Gastroesophageal sphincter (tissue), 3 donors: Measurements from ENCODE around the gene HYKK.

ENCODE experiments used
- CTCF ChIP-seq, 4 experiments: fragments of 200-600 bp in 2 of 4; fragments of 450-650 bp in 2 of 4; sonication (generic) in 1 of 4; IDR thresholded peaks; one replicate each; pipeline ENCODE4 v1.5.1; 2017 to 2019; ENCODE audit warnings: antibody characterized with exemption in 4 of 4, mild to moderate bottlenecking in 2 of 4, moderate library complexity in 2 of 4
- POLR2AphosphoS5 ChIP-seq: sonication (generic); formaldehyde crosslinking; IDR thresholded peaks from one replicate; pipeline ENCODE4 v1.6.1; 2017; ENCODE audit warnings: antibody characterized with exemption

DNA sequence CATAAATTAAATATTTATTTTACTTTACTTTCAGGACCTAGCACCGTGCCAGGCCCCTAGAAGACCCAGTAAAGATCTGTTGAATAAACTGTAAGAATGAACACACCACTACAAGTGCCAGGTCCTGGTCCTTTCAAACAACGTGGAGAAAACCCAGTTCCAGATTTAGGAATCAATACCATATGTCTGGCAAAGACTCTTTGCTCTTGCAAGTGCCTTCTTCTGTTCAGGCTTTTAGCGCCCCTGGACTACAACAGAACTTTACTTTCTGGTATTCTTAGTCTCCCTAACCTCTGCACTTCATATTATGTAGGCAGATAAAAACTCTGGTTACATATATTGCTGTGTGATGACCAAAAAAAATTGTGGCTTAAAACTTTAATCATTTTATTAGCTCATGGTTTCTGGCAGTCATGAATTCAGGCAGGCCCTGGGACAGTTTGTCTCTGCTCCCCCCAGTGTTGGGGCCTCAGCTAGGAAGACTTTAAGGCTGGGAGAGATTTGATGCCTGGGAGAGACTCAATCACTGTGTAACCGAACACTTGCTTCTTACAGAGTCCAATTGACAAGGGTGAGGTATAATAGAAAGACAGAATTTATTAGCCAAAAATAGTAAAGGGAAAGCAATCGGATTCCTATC, 30.0 kb downstream of the HYKK start:
- TF ChIP-seq CTCF (IDR thresholded peaks at IDR 0.05) (no peak), POLR2AphosphoS5 (no peak)
